Mesenchymal stem cell (in vitro differentiated cells and primary cell): ENCODE data around the gene TUBB6.

Experiments
- DNase-seq: peaks from one replicate; pipeline ENCODE4 v3.0.0-alpha.2; 2013
- H2AFZ ChIP-seq: one replicate; pipeline ENCODE4 v1.6.1; 2013; ENCODE audit warnings: low read depth, mild to moderate bottlenecking, control low read depth, inconsistent platforms, low read length, moderate library complexity
- H2AK5ac ChIP-seq: 2 replicates; pipeline ENCODE4 v1.6.1; 2013; ENCODE audit warnings: low read length, moderate library complexity, mild to moderate bottlenecking, inconsistent platforms; ENCODE audit not compliant: severe bottlenecking
- H2BK120ac ChIP-seq: one replicate; pipeline ENCODE4 v1.6.1; 2013; ENCODE audit warnings: low read depth, mild to moderate bottlenecking, inconsistent platforms, low read length, moderate library complexity
- H2BK12ac ChIP-seq, 2 experiments: one replicate each; pipeline ENCODE4 v1.6.1; 2013; ENCODE audit warnings: inconsistent platforms in 2 of 2, low read length in 2 of 2, mild to moderate bottlenecking in 2 of 2, moderate library complexity in 2 of 2, control low read depth in 1 of 2
- H2BK15ac ChIP-seq: one replicate; pipeline ENCODE4 v1.6.1; 2013; ENCODE audit warnings: mild to moderate bottlenecking, low read depth, inconsistent platforms; ENCODE audit not compliant: poor library complexity, severe bottlenecking
- H2BK5ac ChIP-seq: 2 replicates; pipeline ENCODE4 v1.6.1; 2013; ENCODE audit warnings: low read depth, mild to moderate bottlenecking, low read length, control low read depth, inconsistent platforms; ENCODE audit not compliant: poor library complexity, severe bottlenecking
- H3K14ac ChIP-seq, 2 experiments: one replicate each; pipeline ENCODE4 v1.6.1; 2013; ENCODE audit warnings: inconsistent platforms in 2 of 2, low read length in 2 of 2, control low read depth in 1 of 2, mild to moderate bottlenecking in 1 of 2, moderate library complexity in 1 of 2
- H3K18ac ChIP-seq, 2 experiments: one replicate each; pipeline ENCODE4 v1.6.1; 2013; ENCODE audit warnings: inconsistent platforms in 2 of 2, low read length in 2 of 2, control low read depth in 1 of 2, low read depth in 1 of 2, mild to moderate bottlenecking in 1 of 2
- H3K23ac ChIP-seq, 2 experiments: one replicate each; pipeline ENCODE4 v1.6.1; 2013; ENCODE audit warnings: inconsistent platforms in 2 of 2, low read length in 2 of 2, mild to moderate bottlenecking in 2 of 2, moderate library complexity in 2 of 2, control low read depth in 1 of 2
- H3K27ac ChIP-seq: 2 replicates; pipeline ENCODE4 v1.5.1; 2013; ENCODE audit warnings: mild to moderate bottlenecking, moderate library complexity, low read length, control low read depth, inconsistent platforms; ENCODE audit not compliant: poor library complexity, severe bottlenecking
- H3K27me3 ChIP-seq, 2 experiments: 2 replicates each; pipeline versions ENCODE4 v1.6.1 to v1.7.0; 2013; ENCODE audit warnings: low read length in 2 of 2, mild to moderate bottlenecking in 2 of 2, moderate library complexity in 2 of 2, control low read depth in 1 of 2, inconsistent platforms in 1 of 2; ENCODE audit not compliant: control insufficient read depth in 1 of 2, insufficient read depth in 1 of 2
- H3K36me3 ChIP-seq, 2 experiments: 2 replicates each; pipeline versions ENCODE4 v1.6.1 to v1.7.0; 2013; ENCODE audit warnings: low read length in 2 of 2, control low read depth in 1 of 2, inconsistent platforms in 1 of 2, low read depth in 1 of 2, mild to moderate bottlenecking in 1 of 2; ENCODE audit not compliant: insufficient read depth in 2 of 2, control insufficient read depth in 1 of 2
- H3K4ac ChIP-seq, 2 experiments: one replicate each; pipeline ENCODE4 v1.6.1; 2013; ENCODE audit warnings: inconsistent platforms in 2 of 2, low read length in 2 of 2, mild to moderate bottlenecking in 2 of 2, moderate library complexity in 2 of 2, control low read depth in 1 of 2, low read depth in 1 of 2
- H3K4me1 ChIP-seq: 2 replicates; pipeline ENCODE4 v1.6.1; 2013; ENCODE audit warnings: low read depth, low read length, control low read depth; ENCODE audit not compliant: control insufficient read depth, insufficient read depth
- H3K4me2 ChIP-seq: 2 replicates; pipeline ENCODE4 v1.6.1; 2013; ENCODE audit warnings: low read length, mild to moderate bottlenecking, inconsistent platforms; ENCODE audit not compliant: poor library complexity, severe bottlenecking
- H3K4me3 ChIP-seq, 2 experiments: 2 replicates each; pipeline versions ENCODE4 v1.5.1 to v1.7.0; 2013; ENCODE audit warnings: low read length in 2 of 2, mild to moderate bottlenecking in 2 of 2, control low read depth in 1 of 2, low read depth in 1 of 2; ENCODE audit not compliant: insufficient read depth in 1 of 2
- H3K79me1 ChIP-seq: replicated peaks from 2 replicates; pipeline ENCODE4 v1.6.1; 2013; ENCODE audit warnings: mild to moderate bottlenecking, control low read depth, low read length, inconsistent platforms; ENCODE audit not compliant: poor library complexity, severe bottlenecking
- H3K9ac ChIP-seq: 2 replicates; pipeline ENCODE4 v1.7.0; 2013; ENCODE audit warnings: mild to moderate bottlenecking, low read length, moderate library complexity
- H3K9me3 ChIP-seq: 2 replicates; pipeline ENCODE4 v1.7.0; 2013; ENCODE audit warnings: mild to moderate bottlenecking, low read length; ENCODE audit not compliant: control insufficient read depth
- H4K8ac ChIP-seq: one replicate; pipeline ENCODE4 v1.6.1; 2013; ENCODE audit warnings: inconsistent platforms, mild to moderate bottlenecking, low read length, moderate library complexity
- H4K91ac ChIP-seq: one replicate; pipeline ENCODE4 v1.6.1; 2013; ENCODE audit warnings: mild to moderate bottlenecking, low read length, inconsistent platforms
- WGBS: methylation state at CpG from one replicate; pipeline ENCODE4 v1.1.7; 2013; ENCODE audit warnings: mixed read lengths; 5-methylcytosine and 5-hydroxymethylcytosine counted together

Gene TUBB6

GRCh38 chr18:12306752-12307700, 1.0 kb upstream of the TUBB6 start:
- Histone ChIP-seq H3K18ac (peak overlapping the region; percentile 91 to 93), H2BK120ac (peak overlapping the region; percentile 94), H2BK5ac (no peak overlapping the region), H3K36me3 (peaks cover 8 to 25% of the 10 kb centered on the region in 2 experiments), H3K4me3 (peak overlapping the region; percentile 84 to 93), H3K14ac (peak overlapping the region; percentile 51 to 80), H2BK15ac (peak overlapping the region; percentile 52), H3K4ac (peak overlapping the region; percentile 5 to 75), H3K27ac (peak overlapping the region; percentile 78), H4K91ac (peak overlapping the region; percentile 59), H2AK5ac (no peak overlapping the region), H3K4me1 (peaks cover 14% of the 10 kb centered on the region), H3K23ac (peak overlapping the region in 1 of 2 experiments; percentile 83), H2AFZ (peak overlapping the region; percentile 24), H2BK12ac (peak overlapping the region in 1 of 2 experiments; percentile 90), H3K9me3 (peaks cover 6% of the 10 kb centered on the region), H3K9ac (peak overlapping the region; percentile 90), H3K27me3 (no peaks in the 10 kb centered on the region), H3K79me1 (peaks cover 6% of the 10 kb centered on the region), H4K8ac (peak overlapping the region; percentile 96), H3K4me2 (peak overlapping the region; percentile 87)
- DNase-seq: peak; percentile 84
- 7% methylated on average over 37 of the region's 39 CpGs for WGBS

GRCh38 chr18:12308386-12309100, 502 bp downstream of the TUBB6 start:
- Histone ChIP-seq H3K36me3 (peaks cover 8 to 39% of the 10 kb centered on the region in 2 experiments), H3K4me2 (peak overlapping the region; percentile 73), H3K27me3 (no peaks in the 10 kb centered on the region), H2AK5ac (no peak overlapping the region), H2AFZ (no peak overlapping the region), H3K4ac (peak overlapping the region; percentile 91 to 94), H3K23ac (peak overlapping the region in 1 of 2 experiments; percentile 97), H2BK5ac (peak overlapping the region; percentile 96), H3K4me3 (peak overlapping the region; percentile 82 to 93), H4K8ac (peak overlapping the region; percentile 92), H2BK15ac (peak overlapping the region; percentile 52), H3K14ac (peak overlapping the region in 1 of 2 experiments; percentile 19), H3K4me1 (peaks cover 14% of the 10 kb centered on the region), H2BK12ac (no peak overlapping the region), H2BK120ac (peak overlapping the region; percentile 100), H3K79me1 (peaks cover 6% of the 10 kb centered on the region), H3K9ac (peak overlapping the region; percentile 93), H3K9me3 (peaks cover 11% of the 10 kb centered on the region), H4K91ac (peak overlapping the region; percentile 89), H3K27ac (peak overlapping the region; percentile 80), H3K18ac (peak overlapping the region; percentile 97 to 99)
- peak; percentile 92 for DNase-seq
- under 1% methylated on average over 69 of the region's 81 CpGs for WGBS

GRCh38 chr18:12309683-12310198, 1.7 kb downstream of the TUBB6 start:
- Histone ChIP-seq H3K4ac (no peak overlapping the region), H4K8ac (no peak overlapping the region), H2BK120ac (no peak overlapping the region), H3K36me3 (peaks cover 11 to 51% of the 10 kb centered on the region in 2 experiments), H3K9me3 (peaks cover 11% of the 10 kb centered on the region), H2BK12ac (no peak overlapping the region), H3K23ac (no peak overlapping the region), H2AK5ac (no peak overlapping the region), H3K14ac (no peak overlapping the region), H4K91ac (no peak overlapping the region), H3K4me2 (peak overlapping the region; percentile 73), H3K4me1 (peaks cover 14% of the 10 kb centered on the region), H3K27me3 (no peaks in the 10 kb centered on the region), H3K4me3 (peak overlapping the region in 1 of 2 experiments; percentile 82), H2AFZ (no peak overlapping the region), H3K79me1 (peaks cover 6% of the 10 kb centered on the region), H3K9ac (peak overlapping the region; percentile 93), H3K27ac (peak overlapping the region; percentile 80), H2BK15ac (no peak overlapping the region), H2BK5ac (no peak overlapping the region), H3K18ac (no peak overlapping the region)
- peak; percentile 48 for DNase-seq
- WGBS: 72% methylated on average over 6 of the region's 7 CpGs
